Progenitor cell of endocrine pancreas (in vitro differentiated cells): Measurements from ENCODE around the gene ANKHD1. TPM values are rescaled to one million over a fixed set of nuclear protein-coding genes. Genes with fewer than 3 reads are reported as not detected.

Experiments
- DNase-seq: peaks from one replicate; pipeline ENCODE4 v3.0.0; 2021; ENCODE audit warnings: low spot score; ENCODE audit not compliant: unreplicated experiment
- H3K27ac Mint-ChIP-seq: 2 replicates; pipeline ENCODE4 v1.8.0; 2021; ENCODE audit warnings: mild to moderate bottlenecking, moderate library complexity, mixed read lengths
- H3K27me3 Mint-ChIP-seq: 2 replicates; pipeline ENCODE4 v1.8.0; 2021; ENCODE audit warnings: mixed read lengths
- H3K36me3 Mint-ChIP-seq: 2 replicates; pipeline ENCODE4 v1.8.0; 2022; ENCODE audit warnings: mixed read lengths; ENCODE audit not compliant: insufficient read depth
- H3K4me1 Mint-ChIP-seq: 2 replicates; pipeline ENCODE4 v1.8.0; 2021; ENCODE audit warnings: low read depth, mixed read lengths
- H3K4me3 Mint-ChIP-seq: 2 replicates; pipeline ENCODE4 v1.8.0; 2021; ENCODE audit warnings: low read depth, mild to moderate bottlenecking, moderate library complexity, mixed read lengths
- H3K9me3 Mint-ChIP-seq: 2 replicates; pipeline ENCODE4 v1.8.0; 2021; ENCODE audit warnings: low read depth, mixed read lengths
- total RNA-seq: library from RNA; stranded (reverse); gene quantifications from 2 replicates; pipeline ENCODE4 v1.2.1, GENCODE V29; 2021
- TF ChIP-seq, protein P1 (sequence below): fragments of 200-600 bp; sonication (generic); IDR thresholded peaks from one replicate; pipeline ENCODE4 v1.5.0; 2021; ENCODE audit warnings: antibody characterized with exemption, mild to moderate bottlenecking; ENCODE audit not compliant: unreplicated experiment

Gene ANKHD1
- total RNA-seq, 1 donor from 2014 or later, result 115 TPM

GRCh38 chr5:140382866-140383265 lies 18.8 kb upstream of the ANKHD1 start:
- Mint-ChIP-seq H3K27ac (no peak overlapping the region), H3K9me3 (no peaks in the 10 kb centered on the region), H3K36me3 (no peaks in the 10 kb centered on the region), H3K27me3 (no peaks in the 10 kb centered on the region), H3K4me3 (no peak overlapping the region), H3K4me1 (no peaks in the 10 kb centered on the region)
- TF ChIP-seq, protein P1, sequence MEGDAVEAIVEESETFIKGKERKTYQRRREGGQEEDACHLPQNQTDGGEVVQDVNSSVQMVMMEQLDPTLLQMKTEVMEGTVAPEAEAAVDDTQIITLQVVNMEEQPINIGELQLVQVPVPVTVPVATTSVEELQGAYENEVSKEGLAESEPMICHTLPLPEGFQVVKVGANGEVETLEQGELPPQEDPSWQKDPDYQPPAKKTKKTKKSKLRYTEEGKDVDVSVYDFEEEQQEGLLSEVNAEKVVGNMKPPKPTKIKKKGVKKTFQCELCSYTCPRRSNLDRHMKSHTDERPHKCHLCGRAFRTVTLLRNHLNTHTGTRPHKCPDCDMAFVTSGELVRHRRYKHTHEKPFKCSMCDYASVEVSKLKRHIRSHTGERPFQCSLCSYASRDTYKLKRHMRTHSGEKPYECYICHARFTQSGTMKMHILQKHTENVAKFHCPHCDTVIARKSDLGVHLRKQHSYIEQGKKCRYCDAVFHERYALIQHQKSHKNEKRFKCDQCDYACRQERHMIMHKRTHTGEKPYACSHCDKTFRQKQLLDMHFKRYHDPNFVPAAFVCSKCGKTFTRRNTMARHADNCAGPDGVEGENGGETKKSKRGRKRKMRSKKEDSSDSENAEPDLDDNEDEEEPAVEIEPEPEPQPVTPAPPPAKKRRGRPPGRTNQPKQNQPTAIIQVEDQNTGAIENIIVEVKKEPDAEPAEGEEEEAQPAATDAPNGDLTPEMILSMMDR, result no peak
- DNase-seq, result no peak

DNA sequence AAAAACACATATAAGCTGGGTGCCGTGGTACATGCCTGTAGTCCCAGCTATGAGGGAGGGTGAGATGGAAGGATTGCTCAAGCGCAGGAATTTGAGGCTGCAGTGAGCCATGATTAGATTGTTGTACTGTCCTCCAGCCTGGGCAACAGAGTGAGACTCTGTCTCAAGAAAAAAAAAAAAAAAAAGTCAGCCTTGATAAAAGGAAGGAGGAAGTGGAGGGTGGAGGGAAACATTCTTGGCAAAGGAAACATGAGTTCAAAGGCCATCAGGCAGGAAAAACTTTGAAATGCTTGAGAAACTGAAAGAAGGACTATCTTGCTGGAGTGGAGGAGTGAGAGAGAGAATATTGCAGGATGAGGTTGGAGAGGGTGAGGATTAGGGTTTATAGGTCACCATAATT lies 18.3 kb upstream of the ANKHD1 start:
- TF ChIP-seq, protein P1, result no peak
- no peak for DNase-seq
- H3K27me3 Mint-ChIP-seq, result no peaks in the 10 kb centered on the region
- no peaks in the 10 kb centered on the region for H3K4me1 Mint-ChIP-seq
- no peaks in the 10 kb centered on the region for H3K36me3 Mint-ChIP-seq
- no peaks in the 10 kb centered on the region for H3K9me3 Mint-ChIP-seq
- H3K4me3 Mint-ChIP-seq, result no peak overlapping the region
- H3K27ac Mint-ChIP-seq, result no peak overlapping the region

GRCh38 chr5:140388052-140388451 lies 13.6 kb upstream of the ANKHD1 start:
- Mint-ChIP-seq H3K4me3 (no peak overlapping the region), H3K9me3 (no peaks in the 10 kb centered on the region), H3K36me3 (no peaks in the 10 kb centered on the region), H3K27ac (no peak overlapping the region), H3K27me3 (no peaks in the 10 kb centered on the region), H3K4me1 (no peaks in the 10 kb centered on the region)
- DNase-seq, result no peak
- TF ChIP-seq, protein P1, result no peak

DNA sequence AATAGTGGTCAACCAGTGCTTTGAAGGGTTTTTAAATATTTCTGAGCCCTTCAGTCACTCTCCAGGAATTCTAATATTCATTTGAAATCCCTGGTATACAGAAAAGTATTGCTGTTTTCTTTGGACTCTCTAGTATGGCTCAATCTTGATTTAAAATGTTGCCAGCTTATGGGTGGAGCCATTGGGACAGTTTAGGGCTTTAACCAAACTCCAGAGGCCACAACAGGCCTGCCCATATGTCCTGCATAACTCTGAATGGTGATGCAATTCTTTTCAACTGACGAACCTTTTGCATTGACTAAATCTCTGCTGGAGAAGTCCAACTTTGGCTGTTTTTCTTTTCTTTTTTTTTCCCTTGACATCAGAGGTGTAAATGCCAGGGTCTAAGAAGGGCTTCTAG lies 10.3 kb upstream of the ANKHD1 start:
- Mint-ChIP-seq H3K27me3 (no peaks in the 10 kb centered on the region), H3K36me3 (no peaks in the 10 kb centered on the region), H3K27ac (peak overlapping the region; percentile 24), H3K4me1 (no peaks in the 10 kb centered on the region), H3K9me3 (no peaks in the 10 kb centered on the region), H3K4me3 (no peak overlapping the region)
- TF ChIP-seq, protein P1, result no peak
- no peak for DNase-seq

DNA sequence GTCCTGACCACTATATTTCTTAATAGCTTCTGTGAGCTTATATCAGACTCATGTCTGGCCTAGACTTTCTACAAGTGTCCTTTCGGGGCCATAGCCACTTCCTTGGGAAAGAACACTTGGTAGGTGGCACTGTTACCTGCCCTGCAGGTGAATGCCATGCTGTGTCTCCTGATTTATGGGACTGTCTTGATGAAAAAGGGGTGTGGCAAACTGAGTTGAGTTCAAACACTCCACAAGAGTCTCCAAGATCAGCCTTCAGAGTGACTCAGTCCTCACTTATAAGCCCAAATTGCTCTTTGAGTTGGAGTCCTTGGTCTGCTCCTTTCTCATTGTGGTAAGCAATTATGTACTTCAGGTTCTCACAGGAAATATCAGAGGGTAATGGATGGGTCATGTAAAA lies 9.9 kb upstream of the ANKHD1 start:
- H3K27ac Mint-ChIP-seq, result no peak overlapping the region
- DNase-seq, result no peak
- no peaks in the 10 kb centered on the region for H3K27me3 Mint-ChIP-seq
- no peaks in the 10 kb centered on the region for H3K4me1 Mint-ChIP-seq
- TF ChIP-seq, protein P1, result no peak
- no peak overlapping the region for H3K4me3 Mint-ChIP-seq
- H3K9me3 Mint-ChIP-seq, result no peaks in the 10 kb centered on the region
- no peaks in the 10 kb centered on the region for H3K36me3 Mint-ChIP-seq
